ENCODE measurements around the gene MED29. TPM values are rescaled to one million over a fixed set of nuclear protein-coding genes. Genes with fewer than 3 reads are reported as not detected.

The MED29 gene
- total RNA-seq, 3 donors from 2014 or later (not counting 1 experiment from before 2014, with no cell fraction given), result 37.5 to 49.1 (median 45.9) TPM

GRCh38 chr19:39401549-39402345 lies 10.6 kb downstream of the MED29 start:
- intact Hi-C loops (cut with micrococcal nuclease), result loop anchor here (1.0 to 2.0 kb wide), 4 partner anchors 10 to 551 kb away; partner anchors contain the start of genes MED29, PAF1, PLEKHG2 and SUPT5H
- Histone ChIP-seq H3K36me3 (ENCODE audit: control insufficient read depth, insufficient read depth, low read length) (peaks cover 8% of the 10 kb centered on the region), H3K27me3 (ENCODE audit: control insufficient read depth, insufficient read depth, low read length) (no peaks in the 10 kb centered on the region), H3K9me3 (ENCODE audit: control insufficient read depth, insufficient read depth, low read length) (no peaks in the 10 kb centered on the region), H3K27ac (ENCODE audit: low read length) (peak overlapping the region; percentile 95), H3K4me3 (ENCODE audit: low read length) (no peak overlapping the region), H3K4me1 (ENCODE audit: control insufficient read depth, insufficient read depth, low read length) (peaks cover 94% of the 10 kb centered on the region)
- TF ChIP-seq CTCF (IDR thresholded peaks at IDR 0.05), result no peak
- DNase-seq, result peak; percentile 83 to 96
- Mint-ChIP-seq H3K27ac (peak overlapping the region; percentile 96 to 97), H3K36me3 (no peaks in the 10 kb centered on the region), H3K4me1 (peaks cover 58 to 78% of the 10 kb centered on the region in 2 donors), H3K9me3 (no peaks in the 10 kb centered on the region), H3K4me3 (peak overlapping the region; percentile 94), H3K27me3 (ENCODE audit: low read depth in 2 of 2) (no peaks in the 10 kb centered on the region)
- 14% methylated on average over 25 of the region's 25 CpGs for WGBS (ENCODE audit: insufficient coverage)
- peak; percentile 46 to 70 (median 59) for ATAC-seq

GRCh38 chr19:39402346-39403300 lies 11.4 kb downstream of the MED29 start:
- Histone ChIP-seq H3K36me3 (ENCODE audit: control insufficient read depth, insufficient read depth, low read length) (peaks cover 4% of the 10 kb centered on the region), H3K4me1 (ENCODE audit: control insufficient read depth, insufficient read depth, low read length) (peaks cover 86% of the 10 kb centered on the region), H3K9me3 (ENCODE audit: control insufficient read depth, insufficient read depth, low read length) (no peaks in the 10 kb centered on the region), H3K27ac (ENCODE audit: low read length) (peak overlapping the region; percentile 95), H3K27me3 (ENCODE audit: control insufficient read depth, insufficient read depth, low read length) (no peaks in the 10 kb centered on the region), H3K4me3 (ENCODE audit: low read length) (peak overlapping the region; percentile 53)
- ATAC-seq, result peak; percentile 5 to 33 (median 19)
- H3K36me3 Mint-ChIP-seq, result no peaks in the 10 kb centered on the region
- TF ChIP-seq CTCF (IDR thresholded peaks at IDR 0.05), result no peak
- H3K27ac Mint-ChIP-seq, result peak overlapping the region; percentile 96 to 97
- intact Hi-C loops (cut with micrococcal nuclease), result loop anchor here (1.0 to 2.0 kb wide), 3 partner anchors 11 to 552 kb away; partner anchors contain the start of genes MED29, PAF1 and SUPT5H
- peak overlapping the region; percentile 94 for H3K4me3 Mint-ChIP-seq
- H3K4me1 Mint-ChIP-seq, result peaks cover 57 to 79% of the 10 kb centered on the region in 2 donors
- no peaks in the 10 kb centered on the region for H3K9me3 Mint-ChIP-seq
- DNase-seq, result peak; percentile 80 to 92
- no peaks in the 10 kb centered on the region for H3K27me3 Mint-ChIP-seq (ENCODE audit: low read depth in 2 of 2)
- 1% methylated on average over 56 of the region's 59 CpGs for WGBS (ENCODE audit: insufficient coverage)

- Mint-ChIP-seq H3K36me3 (peaks cover 2% of the 10 kb centered on the region), H3K4me3 (peak overlapping the region; percentile 94), H3K9me3 (no peaks in the 10 kb centered on the region), H3K27me3 (ENCODE audit: low read depth in 2 of 2) (no peaks in the 10 kb centered on the region), H3K4me1 (peaks cover 61 to 79% of the 10 kb centered on the region in 2 donors), H3K27ac (peak overlapping the region; percentile 96 to 97)
- no peaks in the 10 kb centered on the region for H3K27me3 ChIP-seq (ENCODE audit: control insufficient read depth, insufficient read depth, low read length)
- H3K9me3 ChIP-seq (ENCODE audit: control insufficient read depth, insufficient read depth, low read length), result no peaks in the 10 kb centered on the region
- peaks cover 85% of the 10 kb centered on the region for H3K4me1 ChIP-seq (ENCODE audit: control insufficient read depth, insufficient read depth, low read length)
- peak overlapping the region; percentile 95 for H3K27ac ChIP-seq (ENCODE audit: low read length)
- TF ChIP-seq CTCF (IDR thresholded peaks at IDR 0.05), result no peak
- WGBS (ENCODE audit: insufficient coverage), result 2% methylated on average over 43 of the region's 43 CpGs
- DNase-seq (peak; percentile 98 to 99), ATAC-seq (peak; percentile 30 to 64 (median 47))
- intact Hi-C loops (cut with micrococcal nuclease), result loop anchor here (2.0 kb wide), 1 partner anchor 553 kb away; no protein-coding TSS in a partner anchor
- peaks cover 12% of the 10 kb centered on the region for H3K36me3 ChIP-seq (ENCODE audit: control insufficient read depth, insufficient read depth, low read length)
- peak overlapping the region; percentile 53 for H3K4me3 ChIP-seq (ENCODE audit: low read length)
Observed at GRCh38 chr19:39403331-39404312, 12.4 kb downstream of the MED29 start.
